ENCODE measurements around the gene MYO19. TPM values are rescaled to one million over a fixed set of nuclear protein-coding genes. Genes with fewer than 3 reads are reported as not detected.

Gene MYO19
- total RNA-seq, 1 donor = 51.4 TPM

DNA sequence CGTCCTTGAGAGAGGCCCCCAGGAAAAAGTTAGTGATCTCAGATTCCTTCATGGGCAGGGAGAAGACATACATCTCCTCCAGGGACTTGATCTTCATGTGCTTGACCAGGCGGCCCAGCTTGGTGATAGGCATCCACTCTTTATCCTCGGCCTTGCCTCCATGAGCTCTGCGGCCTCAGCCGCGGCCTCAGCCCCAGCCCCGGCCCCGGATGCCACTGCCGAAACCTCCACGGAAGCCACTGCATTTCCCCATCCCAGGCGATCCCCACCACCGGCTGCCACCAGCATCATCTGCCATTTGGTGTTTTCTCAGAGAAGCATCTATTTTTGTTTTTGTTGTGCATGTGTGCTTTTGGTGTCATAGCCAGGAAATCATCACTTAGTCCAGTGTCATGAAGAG, 40.4 kb upstream of the MYO19 start:
- H3K4me3 ChIP-seq (ENCODE audit: insufficient read depth, low read length) = no peak overlapping the region
- TF ChIP-seq, protein P1, sequence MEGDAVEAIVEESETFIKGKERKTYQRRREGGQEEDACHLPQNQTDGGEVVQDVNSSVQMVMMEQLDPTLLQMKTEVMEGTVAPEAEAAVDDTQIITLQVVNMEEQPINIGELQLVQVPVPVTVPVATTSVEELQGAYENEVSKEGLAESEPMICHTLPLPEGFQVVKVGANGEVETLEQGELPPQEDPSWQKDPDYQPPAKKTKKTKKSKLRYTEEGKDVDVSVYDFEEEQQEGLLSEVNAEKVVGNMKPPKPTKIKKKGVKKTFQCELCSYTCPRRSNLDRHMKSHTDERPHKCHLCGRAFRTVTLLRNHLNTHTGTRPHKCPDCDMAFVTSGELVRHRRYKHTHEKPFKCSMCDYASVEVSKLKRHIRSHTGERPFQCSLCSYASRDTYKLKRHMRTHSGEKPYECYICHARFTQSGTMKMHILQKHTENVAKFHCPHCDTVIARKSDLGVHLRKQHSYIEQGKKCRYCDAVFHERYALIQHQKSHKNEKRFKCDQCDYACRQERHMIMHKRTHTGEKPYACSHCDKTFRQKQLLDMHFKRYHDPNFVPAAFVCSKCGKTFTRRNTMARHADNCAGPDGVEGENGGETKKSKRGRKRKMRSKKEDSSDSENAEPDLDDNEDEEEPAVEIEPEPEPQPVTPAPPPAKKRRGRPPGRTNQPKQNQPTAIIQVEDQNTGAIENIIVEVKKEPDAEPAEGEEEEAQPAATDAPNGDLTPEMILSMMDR (IDR thresholded peaks at IDR 0.05; ENCODE audit: extremely low read depth, low read depth, low read length) = no peak
- H2AFZ ChIP-seq (ENCODE audit: low read length) = no peak overlapping the region
- no peak for DNase-seq (ENCODE audit: insufficient read length, low spot score, missing footprints)
- H3K36me3 ChIP-seq (ENCODE audit: insufficient read depth, low read length) = peaks cover 60% of the 10 kb centered on the region
- no peaks in the 10 kb centered on the region for H3K27me3 ChIP-seq (ENCODE audit: insufficient read depth, low read length)
- no peak overlapping the region for H3K4me2 ChIP-seq (ENCODE audit: insufficient read depth, low read length)
- H4K20me1 ChIP-seq (ENCODE audit: insufficient read depth, low read length) = peaks cover 52% of the 10 kb centered on the region
- H3K79me2 ChIP-seq (ENCODE audit: insufficient read depth, low read length) = peaks cover 86% of the 10 kb centered on the region
- no peak overlapping the region for H3K27ac ChIP-seq (ENCODE audit: low read depth, low read length)
- H3K4me1 ChIP-seq (ENCODE audit: insufficient read depth, low read length) = peaks cover 12% of the 10 kb centered on the region
- H3K9me3 ChIP-seq (ENCODE audit: low read depth, low read length) = no peaks in the 10 kb centered on the region

DNA sequence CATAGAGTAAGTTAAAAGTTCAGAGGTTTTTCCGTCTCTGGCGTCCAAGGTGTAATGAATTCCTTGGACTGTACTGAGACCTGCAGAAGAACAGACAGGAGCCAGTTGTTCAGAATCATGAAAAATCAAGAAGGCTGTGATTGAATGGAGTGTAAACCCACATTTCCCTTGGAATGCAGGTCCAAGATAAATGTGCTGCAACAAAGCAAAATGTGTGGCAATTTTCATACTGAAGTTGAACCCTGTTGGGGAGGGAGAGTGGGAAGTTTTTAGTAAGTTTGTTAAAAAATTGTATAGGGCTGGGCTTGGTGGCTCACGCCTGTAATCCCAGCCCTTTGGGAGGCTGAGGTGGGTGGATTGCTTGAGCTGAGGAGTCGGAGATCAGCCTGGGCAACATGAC, 31.4 kb upstream of the MYO19 start:
- peaks cover 73% of the 10 kb centered on the region for H3K79me2 ChIP-seq (ENCODE audit: insufficient read depth, low read length)
- peaks cover 22% of the 10 kb centered on the region for H4K20me1 ChIP-seq (ENCODE audit: insufficient read depth, low read length)
- no peak overlapping the region for H3K4me2 ChIP-seq (ENCODE audit: insufficient read depth, low read length)
- DNase-seq (ENCODE audit: insufficient read length, low spot score, missing footprints) = no peak
- no peak overlapping the region for H3K27ac ChIP-seq (ENCODE audit: low read depth, low read length)
- no peaks in the 10 kb centered on the region for H3K4me1 ChIP-seq (ENCODE audit: insufficient read depth, low read length)
- no peaks in the 10 kb centered on the region for H3K27me3 ChIP-seq (ENCODE audit: insufficient read depth, low read length)
- H2AFZ ChIP-seq (ENCODE audit: low read length) = no peak overlapping the region
- TF ChIP-seq, protein P1 (IDR thresholded peaks at IDR 0.05; ENCODE audit: extremely low read depth, low read depth, low read length) = no peak
- no peaks in the 10 kb centered on the region for H3K9me3 ChIP-seq (ENCODE audit: low read depth, low read length)
- peaks cover 71% of the 10 kb centered on the region for H3K36me3 ChIP-seq (ENCODE audit: insufficient read depth, low read length)
- no peak overlapping the region for H3K4me3 ChIP-seq (ENCODE audit: insufficient read depth, low read length)

DNA sequence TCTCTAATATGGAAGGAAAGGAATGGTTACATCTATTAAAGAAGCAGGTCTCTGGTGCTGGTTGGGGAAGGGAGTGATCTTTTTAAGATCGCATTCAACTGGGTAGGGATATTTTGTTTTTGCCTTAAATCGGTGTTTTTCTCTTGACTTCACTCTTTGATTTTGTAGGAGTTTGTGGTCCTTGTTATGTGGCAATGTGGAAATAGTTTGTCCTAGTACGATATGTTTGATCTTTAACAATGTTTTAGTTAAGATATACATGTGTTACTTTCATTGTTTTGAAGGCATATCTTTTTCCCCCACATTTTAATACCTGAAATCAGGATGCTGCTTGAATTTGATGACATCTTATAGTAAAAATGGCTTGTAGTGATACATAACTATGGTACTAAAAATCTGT, 18.8 kb upstream of the MYO19 start:
- Histone ChIP-seq H3K27ac (ENCODE audit: low read depth, low read length) (peak overlapping the region; percentile 6), H4K20me1 (ENCODE audit: insufficient read depth, low read length) (peaks cover 60% of the 10 kb centered on the region), H3K79me2 (ENCODE audit: insufficient read depth, low read length) (peaks cover 99% of the 10 kb centered on the region), H3K9me3 (ENCODE audit: low read depth, low read length) (no peaks in the 10 kb centered on the region), H3K4me3 (ENCODE audit: insufficient read depth, low read length) (no peak overlapping the region), H3K4me1 (ENCODE audit: insufficient read depth, low read length) (no peaks in the 10 kb centered on the region), H2AFZ (ENCODE audit: low read length) (no peak overlapping the region), H3K36me3 (ENCODE audit: insufficient read depth, low read length) (peaks cover 31% of the 10 kb centered on the region), H3K4me2 (ENCODE audit: insufficient read depth, low read length) (no peak overlapping the region), H3K27me3 (ENCODE audit: insufficient read depth, low read length) (no peaks in the 10 kb centered on the region)
- no peak for DNase-seq (ENCODE audit: insufficient read length, low spot score, missing footprints)
- TF ChIP-seq, protein P1 (IDR thresholded peaks at IDR 0.05; ENCODE audit: extremely low read depth, low read depth, low read length) = no peak

DNA sequence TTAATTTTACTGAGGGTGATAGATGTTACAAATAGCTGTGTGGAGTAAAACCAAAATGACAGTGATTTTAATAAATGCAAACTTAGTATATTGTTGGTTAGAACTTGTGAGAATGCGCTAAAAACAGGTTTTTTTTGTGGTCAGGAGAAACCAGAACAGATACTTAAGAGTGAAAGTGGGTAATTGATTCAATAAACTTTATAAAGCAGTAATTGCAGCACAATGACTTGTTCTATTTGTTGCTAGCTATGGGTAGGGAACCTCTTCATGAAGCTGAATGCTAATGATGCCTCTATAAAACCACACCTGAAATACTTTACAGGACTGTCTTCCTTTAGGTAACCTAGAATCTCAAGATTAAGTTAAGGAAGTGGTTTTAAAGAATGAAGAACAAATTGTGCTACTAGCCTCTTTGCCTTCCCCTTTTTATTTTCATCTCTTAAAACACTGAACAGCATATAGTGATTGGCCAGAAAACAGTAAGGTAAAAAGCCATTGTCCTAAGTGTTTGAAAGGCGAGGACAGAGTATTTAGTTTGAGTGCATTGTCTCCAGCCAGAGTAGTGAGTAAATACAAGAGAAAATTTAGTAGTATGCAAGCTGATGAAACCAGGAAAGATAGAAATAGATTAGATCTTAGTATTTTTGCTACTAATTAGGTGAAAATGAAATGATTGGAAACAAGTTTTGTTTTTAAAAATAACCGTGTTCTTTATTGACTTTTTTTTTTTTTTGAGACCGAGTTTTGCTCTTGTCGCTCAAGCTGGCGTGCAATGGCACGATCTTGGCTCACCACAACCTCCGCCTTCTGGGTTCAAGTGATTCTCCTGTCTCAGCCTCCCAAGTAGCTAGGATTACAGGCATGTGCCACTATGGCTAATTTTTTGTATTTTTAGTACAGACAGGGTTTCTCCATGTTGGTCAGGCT, 16.1 kb upstream of the MYO19 start:
- peaks cover 14% of the 10 kb centered on the region for H3K4me1 ChIP-seq (ENCODE audit: insufficient read depth, low read length)
- H3K4me3 ChIP-seq (ENCODE audit: insufficient read depth, low read length) = no peak overlapping the region
- peaks cover 99% of the 10 kb centered on the region for H3K79me2 ChIP-seq (ENCODE audit: insufficient read depth, low read length)
- H3K27ac ChIP-seq (ENCODE audit: low read depth, low read length) = no peak overlapping the region
- H3K4me2 ChIP-seq (ENCODE audit: insufficient read depth, low read length) = no peak overlapping the region
- H4K20me1 ChIP-seq (ENCODE audit: insufficient read depth, low read length) = peaks cover 75% of the 10 kb centered on the region
- no peak overlapping the region for H2AFZ ChIP-seq (ENCODE audit: low read length)
- H3K36me3 ChIP-seq (ENCODE audit: insufficient read depth, low read length) = peaks cover 10% of the 10 kb centered on the region
- TF ChIP-seq, protein P1 (IDR thresholded peaks at IDR 0.05; ENCODE audit: extremely low read depth, low read depth, low read length) = no peak
- no peak for DNase-seq (ENCODE audit: insufficient read length, low spot score, missing footprints)
- H3K9me3 ChIP-seq (ENCODE audit: low read depth, low read length) = no peaks in the 10 kb centered on the region
- no peaks in the 10 kb centered on the region for H3K27me3 ChIP-seq (ENCODE audit: insufficient read depth, low read length)
